ENCODE data around the gene GPC5.

DNA sequence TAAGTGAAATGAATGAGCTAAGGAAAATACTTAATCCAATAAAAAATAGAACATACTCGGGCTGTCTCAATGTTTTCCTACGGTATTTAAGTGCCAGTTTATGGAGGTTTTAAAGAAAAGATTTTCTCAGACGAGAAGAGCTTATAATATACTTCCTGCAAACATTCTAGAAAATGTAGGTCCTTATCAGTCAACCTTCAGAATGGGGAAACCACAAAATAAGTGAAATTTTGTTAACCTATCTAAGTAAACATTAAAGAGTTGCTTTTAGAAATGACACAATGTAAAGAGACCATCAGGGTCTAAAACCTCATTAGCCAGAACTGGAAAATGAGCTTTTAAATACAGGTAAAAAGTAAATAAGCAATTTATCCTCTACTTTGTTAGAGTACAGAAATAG lies 38.8 kb upstream of the GPC5 start:
- TF ChIP-seq CTBP1 (IDR thresholded peaks at IDR 0.05; ENCODE audit: borderline replicate concordance) (no peak), BHLHE40 (IDR thresholded peaks at IDR 0.05; ENCODE audit: borderline replicate concordance) (no peak), FOXM1 (IDR thresholded peaks at IDR 0.05; ENCODE audit: borderline replicate concordance) (no peak)

All from HEK293T (cell line).